Dedifferentiated amniotic fluid mesenchymal stem cell (primary cell): ENCODE results near the gene MICAL2.

Experiments
- DNase-seq: peaks from one replicate; pipeline ENCODE4 v3.0.0-alpha.2; 2016; ENCODE audit errors: extremely low spot score

The MICAL2 gene

DNA sequence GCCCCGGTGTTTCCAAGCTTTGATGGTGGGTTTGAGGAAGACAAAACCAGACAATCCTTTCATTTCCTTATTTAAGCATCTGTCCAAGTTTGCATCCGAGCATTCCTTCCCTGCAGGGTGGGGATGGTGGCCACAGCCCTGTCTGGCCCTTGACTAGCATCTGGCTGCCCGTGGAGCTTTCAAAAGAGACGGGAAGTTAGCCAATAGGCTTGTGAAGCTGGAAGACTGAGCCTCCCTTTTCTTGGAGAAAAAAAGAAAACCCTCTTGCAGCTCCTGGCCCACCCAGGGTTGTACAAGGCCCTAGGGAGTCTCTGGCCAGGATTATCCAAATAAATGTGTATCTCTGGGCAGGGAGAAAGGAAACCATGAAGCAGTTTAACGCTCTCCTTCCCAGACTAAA lies 60.6 kb downstream of the MICAL2 start:
- DNase-seq, result no peak

DNA sequence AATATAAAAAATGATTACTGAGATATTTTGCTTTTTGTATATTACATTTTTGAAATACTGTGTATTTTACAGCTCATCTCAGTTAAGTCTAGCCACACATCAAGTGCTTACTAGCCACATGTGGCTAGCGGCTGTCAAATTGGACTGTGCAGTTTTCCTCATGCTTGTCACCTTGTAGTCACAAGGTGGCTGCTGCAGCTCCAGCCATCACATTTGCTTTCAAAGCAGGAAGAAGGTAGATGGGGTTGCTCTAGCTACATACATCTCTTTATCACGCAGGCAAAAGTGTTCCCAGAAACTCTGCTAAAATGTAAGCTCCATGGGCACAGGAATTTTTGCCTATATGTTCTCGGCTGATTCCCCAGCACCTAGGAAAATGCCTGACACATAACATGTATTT lies 61.5 kb downstream of the MICAL2 start:
- DNase-seq, result no peak

DNA sequence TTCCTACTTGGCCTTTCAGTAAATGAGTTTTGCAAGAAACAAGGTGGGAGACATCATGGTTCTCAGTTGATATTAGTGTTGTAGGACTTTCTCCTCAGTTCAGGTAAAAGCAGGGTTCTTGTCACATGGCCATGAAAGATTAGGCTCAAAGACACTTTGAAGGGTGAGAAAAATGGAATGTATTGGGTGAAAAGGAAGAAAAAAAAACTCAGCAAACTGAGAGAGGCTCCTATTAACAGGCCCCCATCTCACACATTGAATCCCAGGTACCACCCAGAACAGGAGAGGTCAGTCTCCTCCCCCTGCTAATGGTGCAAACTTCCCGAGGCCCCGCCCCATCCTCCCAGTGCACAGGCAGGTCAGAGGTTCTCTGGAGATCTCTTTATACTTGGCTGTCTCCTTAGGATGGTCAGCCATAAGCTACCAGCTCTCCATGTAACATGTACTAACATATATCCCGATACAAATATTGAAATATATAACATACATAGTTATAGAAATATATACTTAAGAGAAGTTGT lies 62.2 kb downstream of the MICAL2 start:
- no peak for DNase-seq

DNA sequence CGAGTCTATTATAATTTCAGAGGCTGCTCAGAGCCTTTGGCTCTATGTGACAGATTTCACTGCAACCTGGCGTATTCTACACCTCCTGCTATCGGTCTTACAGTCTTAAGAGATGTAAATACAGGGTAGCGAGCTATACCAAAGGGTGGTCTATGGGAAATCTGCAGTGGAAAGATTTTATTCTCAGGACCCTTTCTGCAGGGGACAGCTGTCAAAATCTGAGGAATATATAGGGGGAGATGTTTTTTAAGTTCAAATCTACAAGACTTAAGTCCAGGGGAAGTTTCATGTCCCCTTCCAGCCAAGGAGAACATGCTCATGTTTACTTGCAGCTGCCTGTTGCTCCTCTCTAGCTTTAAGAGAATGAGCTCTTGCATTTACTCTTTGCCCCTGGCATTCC lies 62.7 kb downstream of the MICAL2 start:
- no peak for DNase-seq

DNA sequence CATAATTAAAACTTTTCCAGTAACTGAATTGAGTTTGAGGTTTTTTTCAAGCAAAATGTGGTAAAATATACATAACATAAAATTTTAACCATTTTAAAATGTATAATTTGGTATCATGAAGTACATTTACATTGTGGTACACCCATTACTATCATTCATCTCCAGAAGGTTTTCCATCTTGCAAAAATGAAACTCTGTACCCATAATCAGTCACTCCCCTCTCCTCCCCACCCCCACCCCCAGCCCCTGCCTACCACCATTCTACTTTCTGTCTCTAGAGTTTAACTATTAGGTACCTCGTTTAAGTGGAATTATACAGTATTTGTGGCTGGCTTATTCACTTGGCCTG lies 63.7 kb downstream of the MICAL2 start:
- no peak for DNase-seq

DNA sequence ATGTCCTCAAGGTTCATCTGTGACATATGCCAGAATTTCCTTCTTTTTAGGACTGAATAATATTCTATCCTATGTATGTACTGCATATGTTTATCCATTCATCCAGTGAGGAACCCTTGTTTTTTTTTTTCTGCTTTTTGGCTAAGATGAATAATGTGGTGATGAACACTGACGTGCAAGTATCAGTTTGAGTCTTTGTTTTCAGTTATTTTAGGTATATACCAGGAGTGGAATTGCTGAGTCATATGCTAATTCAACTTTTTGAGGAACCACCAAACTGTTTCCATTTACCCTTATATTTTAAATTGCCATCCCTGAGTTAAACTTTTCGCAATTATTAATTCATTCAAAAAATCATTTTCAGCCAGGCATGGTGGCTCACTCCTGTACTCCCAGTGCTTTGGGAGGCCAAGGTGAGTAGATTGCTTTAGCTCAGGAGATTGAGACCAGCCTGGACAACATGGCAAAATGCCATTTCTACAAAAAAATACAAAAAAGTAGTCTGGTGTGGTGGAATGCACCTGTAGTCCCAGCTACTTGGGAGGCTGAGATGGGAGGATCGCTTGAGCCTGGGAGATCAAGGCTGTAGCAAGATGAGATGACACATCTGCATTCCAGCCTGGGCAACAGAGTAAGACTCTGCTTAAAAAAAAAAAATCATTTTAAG lies 64.2 kb downstream of the MICAL2 start:
- DNase-seq, result no peak

DNA sequence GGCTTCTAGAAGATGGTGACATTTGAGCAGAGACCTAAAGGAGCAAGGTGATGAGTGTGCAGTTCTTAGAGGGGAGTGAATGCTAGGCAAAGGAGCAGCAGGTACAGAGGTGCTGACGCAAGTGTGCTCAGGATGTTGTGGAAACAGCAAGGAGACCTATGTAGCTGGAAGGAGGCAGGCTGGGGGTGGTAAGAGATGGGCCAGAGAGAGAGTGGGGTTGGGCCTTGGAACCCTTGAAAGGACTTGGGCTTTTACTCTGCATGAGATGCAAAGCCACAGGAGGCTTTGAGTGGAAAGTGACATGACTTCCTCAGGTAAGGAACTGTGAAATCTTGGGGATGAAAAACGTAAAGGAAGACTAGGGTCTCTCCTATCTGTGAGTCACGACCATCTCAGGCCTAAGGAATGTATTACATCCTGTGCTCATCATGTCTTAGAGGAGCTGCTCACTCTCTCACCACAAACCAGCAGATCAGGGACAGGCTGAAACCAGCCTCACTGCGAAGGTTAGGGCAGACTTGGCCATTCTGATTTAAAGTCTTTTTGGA lies 65.4 kb downstream of the MICAL2 start:
- peak; percentile 60 for DNase-seq

DNA sequence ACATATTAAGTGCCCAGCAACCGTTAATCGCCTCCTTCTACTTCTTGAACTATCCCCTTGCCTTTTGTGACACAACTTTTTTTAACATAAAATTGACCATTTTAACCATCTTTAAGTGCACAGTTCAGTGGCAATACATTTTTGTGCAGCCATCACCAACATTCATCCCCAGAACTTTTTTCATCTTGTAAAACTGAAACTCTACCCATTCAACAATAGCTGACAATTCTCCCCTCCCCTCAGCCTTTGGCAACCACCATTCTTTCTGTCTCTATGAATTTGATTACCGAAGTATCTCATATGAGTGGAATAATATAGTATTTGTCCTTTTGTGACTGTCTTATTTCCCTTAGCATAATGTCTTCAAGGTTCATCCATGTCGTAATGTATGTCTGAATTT lies 66.0 kb downstream of the MICAL2 start:
- DNase-seq, result no peak

DNA sequence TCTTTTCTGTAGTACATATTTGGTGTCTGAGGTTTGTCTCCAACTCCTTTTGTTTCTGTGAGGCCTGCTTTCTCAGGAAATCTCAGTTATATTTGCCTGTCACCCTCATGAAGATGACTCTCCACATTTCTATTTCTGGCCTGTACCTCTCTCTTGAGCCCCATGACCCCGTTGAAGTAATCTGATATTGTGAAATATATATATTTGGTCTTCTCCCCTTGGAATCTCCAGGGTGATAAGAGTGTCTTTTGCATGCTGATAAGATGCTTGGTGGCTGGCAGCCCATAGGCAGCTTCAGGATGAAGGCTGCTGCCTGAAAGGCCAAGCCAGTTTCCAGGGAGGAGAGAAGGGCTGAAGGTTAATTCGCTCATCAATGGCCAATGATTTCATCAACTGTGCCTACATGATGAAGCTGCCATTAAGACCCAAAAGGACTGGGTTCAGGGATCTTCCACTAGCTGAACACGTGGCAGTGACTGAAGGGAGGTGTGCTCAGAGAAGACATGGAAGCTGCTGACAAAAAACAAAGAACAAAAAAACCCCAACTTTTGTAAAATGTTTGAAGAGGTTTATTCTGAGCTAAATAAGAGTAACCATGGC lies 67.4 kb downstream of the MICAL2 start:
- no peak for DNase-seq

DNA sequence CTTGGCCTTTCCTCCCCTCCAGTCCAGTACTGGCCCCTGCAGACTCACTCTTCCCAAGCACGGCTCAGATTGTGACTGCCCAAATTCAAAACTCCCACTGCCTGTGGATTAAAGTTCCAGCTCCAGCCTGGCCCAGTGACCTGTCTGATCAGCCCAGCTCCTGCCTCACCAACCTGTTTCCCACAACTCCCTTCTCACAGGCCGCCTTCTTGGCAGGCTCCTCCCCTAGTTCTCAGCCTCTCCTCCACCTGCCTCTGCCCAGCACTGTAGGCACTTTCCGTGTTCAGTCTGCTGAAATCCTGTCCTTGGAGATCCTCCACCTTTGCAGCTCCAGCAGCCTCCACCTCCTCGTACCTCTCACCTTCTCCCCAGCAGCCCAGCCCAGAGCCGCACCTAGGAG lies 68.6 kb downstream of the MICAL2 start:
- no peak for DNase-seq

DNA sequence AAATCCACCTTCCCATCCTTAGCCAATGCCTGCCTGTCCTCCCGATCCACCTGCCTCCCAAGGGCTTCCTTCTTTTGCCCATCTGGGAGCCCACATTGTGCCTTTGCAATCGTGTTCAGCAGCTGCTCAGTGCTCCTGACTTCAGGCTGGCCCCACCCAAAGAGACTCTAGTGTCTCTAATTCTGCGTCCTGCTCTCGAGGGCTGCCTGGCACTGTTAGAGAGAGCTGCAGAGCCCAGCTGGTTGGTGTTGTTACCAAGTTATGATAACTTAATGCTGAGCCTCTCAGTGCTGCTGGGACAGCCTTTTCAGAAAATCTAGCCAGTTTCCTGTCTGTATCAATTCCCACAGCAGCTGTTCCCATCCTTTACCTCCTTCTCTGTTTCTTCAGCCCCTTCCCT lies 69.1 kb downstream of the MICAL2 start:
- DNase-seq, result no peak

DNA sequence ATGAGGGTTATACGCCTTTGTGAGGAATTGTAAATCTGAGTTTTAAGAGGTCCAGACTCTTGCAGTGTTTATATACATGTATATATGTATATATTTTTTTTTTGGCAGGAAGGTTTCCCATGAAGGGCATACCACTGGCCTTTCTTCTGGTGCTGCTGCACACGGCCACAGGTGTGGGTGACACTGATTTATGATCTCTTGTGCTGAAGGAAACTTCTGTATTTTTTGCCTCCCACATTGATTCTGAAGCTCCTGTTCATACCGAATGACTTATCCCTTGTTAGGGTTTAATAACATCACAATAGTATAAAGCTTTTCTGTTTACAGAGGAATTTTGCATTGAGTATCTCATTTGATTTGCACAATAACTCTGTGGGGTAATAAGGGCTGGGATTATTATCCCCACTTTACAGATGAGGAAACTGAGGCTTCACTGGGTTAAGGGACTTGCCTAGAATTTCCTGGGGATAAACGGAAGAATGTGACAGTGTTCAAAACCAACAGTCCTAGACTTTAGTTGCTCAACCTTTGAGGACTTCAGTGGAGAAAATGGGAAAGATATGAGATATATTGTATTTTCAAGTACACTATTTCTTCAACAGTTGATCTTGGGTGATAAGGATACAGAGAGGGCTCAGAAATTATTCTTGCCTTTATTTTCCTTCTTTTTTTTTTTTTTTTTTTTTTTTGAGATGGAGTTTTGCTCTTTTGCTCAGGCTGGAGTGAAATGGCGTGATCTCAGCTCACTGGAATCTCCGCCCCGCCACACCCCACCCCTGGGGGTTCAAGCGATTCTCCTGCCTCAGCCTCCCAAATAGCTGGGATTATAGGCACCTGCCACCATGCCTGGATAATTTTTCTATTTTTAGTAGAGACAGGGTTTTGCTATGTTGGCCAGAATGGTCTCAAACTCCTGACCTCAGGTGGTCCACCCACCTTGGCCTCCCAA lies 70.1 kb downstream of the MICAL2 start:
- DNase-seq, result no peak

DNA sequence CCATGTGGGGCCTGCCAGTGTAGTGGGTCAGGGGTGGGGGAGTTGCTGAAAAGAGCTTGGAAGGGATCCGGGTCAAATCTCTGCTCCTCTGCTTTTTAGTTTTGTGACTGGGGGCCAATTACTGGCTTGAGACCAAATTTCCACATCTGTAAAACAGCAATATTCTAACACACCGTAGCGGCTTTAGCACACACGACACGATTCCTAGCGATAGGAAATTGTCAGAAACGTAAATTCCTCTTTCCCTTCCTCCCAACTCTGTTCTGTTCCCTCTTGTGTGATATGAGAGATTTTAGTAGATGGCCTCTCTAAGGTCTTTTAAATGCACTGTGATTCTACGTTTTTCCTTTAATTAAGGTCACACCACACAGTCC lies 71.9 kb downstream of the MICAL2 start:
- no peak for DNase-seq

DNA sequence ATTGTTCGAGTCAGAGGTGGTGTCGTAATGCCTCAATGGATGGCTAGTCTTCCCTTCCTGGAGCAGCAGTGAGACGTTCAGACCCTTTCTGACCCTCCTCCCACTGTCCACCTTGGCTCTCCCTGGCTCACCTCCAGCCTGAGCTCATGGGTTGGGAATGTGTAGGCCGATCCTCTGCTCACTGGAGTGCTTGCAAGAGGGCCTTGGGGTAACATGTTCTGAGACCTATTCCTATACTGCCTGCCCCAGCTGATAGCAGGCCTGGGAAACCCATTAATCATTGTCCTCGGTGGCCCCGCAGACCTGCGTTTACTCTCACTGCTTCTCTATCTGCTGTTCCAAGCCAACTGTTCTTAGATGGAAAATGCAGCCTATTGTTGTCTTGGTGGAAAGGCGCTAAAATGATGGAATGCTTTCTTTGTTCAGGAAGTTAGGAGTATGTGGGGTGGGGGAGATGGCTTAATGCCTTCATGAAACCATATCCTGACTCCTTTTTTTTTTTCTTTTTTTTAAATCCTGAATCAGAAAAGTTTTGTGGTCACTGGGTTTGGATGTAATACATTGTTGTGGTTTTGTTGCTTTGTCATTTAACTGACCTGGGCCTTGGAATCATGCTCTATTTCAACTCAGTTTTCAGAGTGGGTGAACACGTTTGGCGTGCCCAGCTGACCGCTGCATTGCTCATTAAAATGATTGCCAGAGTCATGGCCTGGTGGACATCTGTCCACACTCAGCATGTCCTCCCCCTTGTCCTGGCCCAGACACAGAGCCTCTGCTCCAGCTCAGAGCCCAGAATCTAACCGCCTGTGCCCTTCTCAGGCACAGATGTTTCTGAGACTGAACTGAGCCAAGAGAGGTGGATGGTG lies 72.5 kb downstream of the MICAL2 start:
- DNase-seq, result peak; percentile 90

DNA sequence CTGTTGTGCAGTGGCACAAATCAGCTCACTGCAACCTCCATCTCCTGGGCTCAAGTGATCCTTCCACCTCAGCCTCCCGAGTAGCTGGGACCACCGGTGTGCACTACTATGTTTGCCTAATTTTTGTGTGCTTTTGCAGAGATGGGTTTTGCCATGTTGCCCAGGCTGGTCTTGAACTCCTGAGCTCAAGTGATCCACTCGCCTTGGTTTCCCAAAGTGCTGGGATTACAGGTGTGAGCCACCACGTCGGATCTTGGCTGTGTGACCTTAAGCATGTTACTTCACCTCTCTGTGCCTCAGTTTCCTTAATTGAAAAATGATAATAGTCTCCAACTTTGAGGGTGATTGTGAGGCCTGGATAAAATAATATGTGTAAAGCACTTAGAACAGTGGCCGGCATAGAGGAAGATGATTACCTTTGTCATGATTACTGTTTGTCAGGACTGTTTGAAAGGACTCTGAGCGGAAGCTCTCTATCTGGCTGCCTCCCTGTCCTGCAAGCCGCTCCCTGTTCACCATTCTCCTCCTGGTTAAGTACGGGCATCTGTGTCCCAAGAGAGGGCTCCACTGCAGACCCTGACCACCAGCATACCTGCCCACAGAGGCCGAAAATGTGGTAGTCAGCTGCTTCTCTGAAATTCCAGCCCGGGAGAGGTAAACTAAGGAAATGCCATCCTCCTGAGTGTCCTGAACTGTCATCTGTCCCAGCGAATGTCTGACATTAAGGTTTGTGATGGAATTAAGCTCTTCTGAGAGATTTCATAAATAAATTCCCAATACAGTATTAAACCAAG lies 73.6 kb downstream of the MICAL2 start:
- DNase-seq, result no peak

DNA sequence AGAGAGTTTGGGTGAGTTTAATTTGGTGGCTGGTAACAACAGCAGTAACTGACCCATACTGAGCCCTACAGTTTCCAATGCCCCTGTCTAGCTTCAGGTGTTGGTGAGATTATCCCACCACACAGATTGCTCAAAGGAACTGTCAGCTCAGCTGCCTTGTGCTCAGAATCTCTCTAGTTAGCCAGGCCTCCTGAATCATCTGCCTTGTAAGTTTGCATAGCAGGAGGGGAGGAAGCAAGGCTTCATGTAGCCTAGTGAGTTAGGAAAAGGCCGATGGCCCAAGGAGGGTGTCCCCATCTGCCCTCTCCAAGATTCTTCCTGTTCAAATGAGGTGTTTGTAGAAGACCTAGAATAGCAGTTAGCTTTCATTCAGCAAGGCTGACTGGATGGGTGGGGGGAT lies 74.3 kb downstream of the MICAL2 start:
- no peak for DNase-seq

DNA sequence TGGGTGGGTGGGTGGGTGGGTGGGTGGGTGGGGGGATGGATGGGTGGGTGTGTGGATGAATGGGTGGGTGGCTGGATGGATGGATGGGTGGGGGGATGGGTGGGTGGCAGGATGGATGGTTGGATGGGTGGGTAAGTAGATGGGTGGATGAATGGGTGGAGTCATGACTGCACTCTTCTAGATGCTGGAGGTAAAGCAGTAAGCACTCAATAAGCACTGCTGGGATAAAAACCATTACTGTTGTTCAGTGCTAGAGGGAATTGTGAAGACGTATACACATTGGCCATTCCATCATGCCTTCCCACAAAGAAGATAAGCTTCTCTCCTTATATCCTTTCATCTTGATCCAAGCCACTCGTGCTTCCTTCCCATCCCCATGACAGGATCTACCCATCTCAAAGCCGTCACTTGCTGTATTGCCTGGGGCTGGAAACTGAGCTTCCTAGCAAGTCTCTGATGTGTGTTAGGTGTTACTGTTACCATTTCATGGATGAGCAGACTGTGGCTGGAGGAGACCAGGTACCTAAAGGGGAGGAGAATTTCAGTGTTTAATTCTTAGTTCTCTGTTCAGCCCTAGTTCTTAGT lies 74.8 kb downstream of the MICAL2 start:
- no peak for DNase-seq

DNA sequence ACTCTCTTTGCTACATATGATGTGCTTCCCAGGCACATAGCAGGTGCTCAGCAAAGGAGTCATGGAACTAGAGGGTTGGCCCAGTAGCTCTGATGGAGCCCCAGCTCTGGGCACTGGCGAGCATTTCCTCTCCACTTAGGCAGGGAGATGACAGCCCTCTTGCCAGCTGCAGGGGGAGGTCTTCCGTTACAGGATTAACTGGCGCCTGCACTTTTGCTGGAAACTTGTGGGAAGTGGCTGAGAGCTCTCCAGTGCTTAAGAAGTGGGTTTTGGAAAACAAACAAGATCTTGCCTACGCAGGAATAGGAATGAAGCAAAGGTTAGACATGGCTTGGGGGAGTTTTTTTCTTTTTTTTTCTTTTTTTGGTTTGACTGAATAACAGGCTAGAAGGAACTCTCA lies 75.5 kb downstream of the MICAL2 start:
- DNase-seq, result peak; percentile 37

DNA sequence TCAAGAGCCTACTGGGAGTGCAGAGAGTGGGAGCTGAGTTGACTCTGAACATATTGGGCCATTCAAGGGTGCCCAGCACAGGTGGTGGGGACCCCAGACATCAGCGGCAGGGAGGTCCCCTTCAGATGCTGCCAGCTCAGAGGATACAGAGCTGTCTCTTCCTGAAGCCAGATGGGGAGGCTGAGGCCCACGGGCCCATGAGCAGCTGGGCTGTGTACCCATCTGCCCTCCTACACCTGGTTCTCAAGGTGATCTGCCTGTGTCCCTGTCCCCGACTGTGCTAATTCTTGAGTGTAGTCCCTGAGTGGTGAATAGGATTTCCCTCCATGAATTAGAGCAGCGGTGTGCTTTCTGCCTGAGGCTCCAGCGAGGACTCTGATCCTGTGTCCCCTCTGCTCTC lies 76.3 kb downstream of the MICAL2 start:
- DNase-seq, result no peak

DNA sequence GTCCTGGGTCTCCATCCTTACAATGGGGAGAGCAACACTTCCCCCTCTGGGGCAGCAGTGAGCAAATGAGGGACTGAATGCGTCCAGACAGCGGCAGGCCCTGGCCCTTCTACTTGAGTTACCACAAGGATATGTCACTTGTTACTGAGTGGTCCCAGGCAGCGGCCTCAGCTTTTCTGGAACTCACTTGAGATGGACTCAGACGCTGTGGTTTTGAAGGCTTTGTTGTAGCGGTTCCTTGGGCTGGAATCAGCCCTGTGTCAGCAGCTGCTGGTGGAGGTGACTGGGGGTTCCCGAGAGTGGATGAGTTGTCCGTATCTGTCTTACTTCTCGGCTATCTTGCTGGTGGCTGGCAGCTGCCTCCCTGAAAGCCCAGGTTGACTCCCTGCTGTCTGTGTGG lies 77.0 kb downstream of the MICAL2 start:
- no peak for DNase-seq
